ENCODE results near the gene GRK5. TPM values are rescaled to one million over a fixed set of nuclear protein-coding genes. Genes with fewer than 3 reads are reported as not detected.

The GRK5 gene
- polyA plus RNA-seq, 1 donor from 2014 or later: 34.9 TPM

GRCh38 chr10:119415536-119416503 lies 208.4 kb downstream of the GRK5 start:
- no peak for TF ChIP-seq RAD21 (conservative IDR thresholded peaks at IDR 0.05)
- no peak for TF ChIP-seq EP300 (conservative IDR thresholded peaks at IDR 0.05; ENCODE audit: poor library complexity, severe bottlenecking)
- H3K4me2 ChIP-seq (ENCODE audit: low read length): no peak overlapping the region
- no peaks in the 10 kb centered on the region for H3K9me2 ChIP-seq (ENCODE audit: insufficient read depth, low read length)
- H3F3A ChIP-seq (ENCODE audit: insufficient read depth, low read length, poor library complexity, severe bottlenecking): no peaks in the 10 kb centered on the region
- H3K9ac ChIP-seq (ENCODE audit: low read length): no peak overlapping the region
- no peaks in the 10 kb centered on the region for H3K27me3 ChIP-seq (ENCODE audit: insufficient read depth, low read depth, low read length)
- no peaks in the 10 kb centered on the region for H3K9me3 ChIP-seq (ENCODE audit: low read length)
- no peaks in the 10 kb centered on the region for H3K79me2 ChIP-seq (replicated peaks; ENCODE audit: insufficient read depth, low read length)
- H3K4me3 ChIP-seq (ENCODE audit: low read length): no peak overlapping the region
- H4K20me1 ChIP-seq (ENCODE audit: insufficient read depth): no peaks in the 10 kb centered on the region
- H3K36me3 ChIP-seq (ENCODE audit: insufficient read depth, low read length): no peaks in the 10 kb centered on the region
- no peak overlapping the region for H2AFZ ChIP-seq (ENCODE audit: low read depth, low read length)
- no peak overlapping the region for H3K27ac ChIP-seq (ENCODE audit: low read length)

GRCh38 chr10:119416855-119417254 lies 209.5 kb downstream of the GRK5 start:
- Histone ChIP-seq H3K9ac (ENCODE audit: low read length) (no peak overlapping the region), H3K4me2 (ENCODE audit: low read length) (no peak overlapping the region), H3K4me3 (ENCODE audit: low read length) (no peak overlapping the region), H3K9me2 (ENCODE audit: insufficient read depth, low read length) (no peaks in the 10 kb centered on the region), H3K9me3 (ENCODE audit: low read length) (no peaks in the 10 kb centered on the region), H3K27ac (ENCODE audit: low read length) (no peak overlapping the region), H2AFZ (ENCODE audit: low read depth, low read length) (no peak overlapping the region), H3K79me2 (replicated peaks; ENCODE audit: insufficient read depth, low read length) (no peaks in the 10 kb centered on the region), H3K36me3 (ENCODE audit: insufficient read depth, low read length) (no peaks in the 10 kb centered on the region), H3K27me3 (ENCODE audit: insufficient read depth, low read depth, low read length) (no peaks in the 10 kb centered on the region), H3F3A (ENCODE audit: insufficient read depth, low read length, poor library complexity, severe bottlenecking) (no peaks in the 10 kb centered on the region), H4K20me1 (ENCODE audit: insufficient read depth) (no peaks in the 10 kb centered on the region)
- TF ChIP-seq REST (IDR thresholded peaks at IDR 0.05; ENCODE audit: borderline replicate concordance): no peak
- no peak for TF ChIP-seq EP300 (conservative IDR thresholded peaks at IDR 0.05; ENCODE audit: poor library complexity, severe bottlenecking)
- TF ChIP-seq TAF1 (IDR thresholded peaks at IDR 0.05; ENCODE audit: low read depth): no peak
- peak; percentile 35 for TF ChIP-seq RAD21 (conservative IDR thresholded peaks at IDR 0.05)
- TF ChIP-seq CTCF (IDR thresholded peaks at IDR 0.05; ENCODE audit: poor library complexity, severe bottlenecking): peak; percentile 38
- TF ChIP-seq EZH2 (IDR thresholded peaks at IDR 0.05; ENCODE audit: borderline replicate concordance, insufficient read depth, low read length, poor library complexity, severe bottlenecking): no peak
- peak; percentile 57 for TF ChIP-seq SMC3 (conservative IDR thresholded peaks at IDR 0.05; ENCODE audit: poor library complexity)
- TF ChIP-seq POLR2AphosphoS5 (IDR thresholded peaks at IDR 0.05): no peak
- TF ChIP-seq MXI1 (conservative IDR thresholded peaks at IDR 0.05; ENCODE audit: poor library complexity, severe bottlenecking): no peak
